Ovary (tissue), 9 donors: ENCODE data around the gene NRGN. TPM values are rescaled to one million over a fixed set of nuclear protein-coding genes. Genes with fewer than 3 reads are reported as not detected.
A peak's percentile ranks its signal among the peaks of the same experiment; 100 is the strongest.

Experiments used
- DNase-seq, 5 donors: peaks; one replicate each; pipeline ENCODE4 v3.0.0-alpha.2; 2019 to 2020
- H3K27ac ChIP-seq, 2 donors: fragments of 200-600 bp; one replicate each; pipeline versions ENCODE4 v1.5.1 to v1.8.0; 2019 to 2022
- H3K27me3 ChIP-seq: fragments of 200-600 bp; one replicate; pipeline ENCODE4 v1.8.0; 2022
- H3K36me3 ChIP-seq: fragments of 200-600 bp; sonication (generic); one replicate; pipeline ENCODE4 v1.5.1; 2019
- H3K4me1 ChIP-seq: one replicate; pipeline ENCODE4 v1.8.1; 2013; ENCODE audit warnings: mild to moderate bottlenecking, moderate library complexity; ENCODE audit not compliant: insufficient read depth
- H3K4me3 ChIP-seq: fragments of 200-600 bp; sonication (generic); one replicate; pipeline ENCODE4 v1.5.1; 2017
- H3K9me3 ChIP-seq, 2 donors: fragments of 200-600 bp in 1 of 2; sonication (generic) in 1 of 2; one replicate each; pipeline versions ENCODE4 v1.5.1 to v1.8.1; 2013 to 2019; ENCODE audit warnings: mild to moderate bottlenecking in 1 of 2, moderate library complexity in 1 of 2
- EP300 ChIP-seq: sonication (generic); formaldehyde crosslinking; IDR thresholded peaks from one replicate; pipeline ENCODE4 v1.6.1; 2017; ENCODE audit warnings: antibody characterized with exemption
- POLR2A ChIP-seq: fragments of 450-650 bp; IDR thresholded peaks from one replicate; pipeline ENCODE4 v1.6.1; 2017; ENCODE audit warnings: antibody characterized with exemption, mild to moderate bottlenecking, moderate library complexity
- WGBS, 3 donors: extraction: QIAGEN DNeasy Blood & Tissue Kit in 1 of 3; methylation state at CpG; one replicate each; pipeline versions ENCODE4 v1.1.5 to v1.1.7; 2013 to 2017; 5-methylcytosine and 5-hydroxymethylcytosine counted together
- intact Hi-C, 4 donors: fragments of 100-400 bp; cut with DNase I; formaldehyde crosslinking; loops; one replicate each; pipeline versions ENCODE4 v1.11.0 to v1.15.1; 2022 to 2023
- polyA plus RNA-seq, 2 donors: library from polyadenylated mRNA; stranded (reverse); fragments of 200-250 nt in 1 of 2; fragments of 350-450 nt in 1 of 2; fragmentation: Illumina TruSeq in 1 of 2; extraction: RNeasy Lipid Tissue Mini Kit (QIAGEN cat#74804) in 1 of 2; gene quantifications; one replicate each; pipeline ENCODE4 v1.2.3, GENCODE V29; 2013 to 2014
- total RNA-seq, 7 donors: library from RNA; depleted of rRNA in 2 of 7; stranded (reverse); fragments of >200 nt in 2 of 7; fragmentation: NEBNext Ultra II Directional in 3 of 7; extraction: Animal tissue kit (Norgen Biotek cat#: 25700) in 3 of 7; gene quantifications; one replicate each; pipeline versions ENCODE4 v1.1.0 to v1.2.4, GENCODE V29; 2016 to 2023
- TF ChIP-seq, protein P1 (sequence below), 3 donors: fragments of 450-650 bp in 2 of 3; fragments of 200-600 bp in 1 of 3; IDR thresholded peaks; one replicate each; pipeline versions ENCODE4 v1.5.1 to v1.8.0; 2016 to 2022; ENCODE audit warnings: antibody characterized with exemption in 3 of 3, mild to moderate bottlenecking in 1 of 3
- donor health status: DM: no; HTN: no; CAD: no; lungs with moderate emphysema.
- donor health status: DM: no; HTN: no; CAD: no.
- donor health status: Bipolar disorder and iron deficiency.
- donor health status: DM: yes; HTN: yes; CAD: no.
- donor health status: DM: no; HTN: no; CAD: no.
- donor health status: DM: yes; HTN: yes; CAD: no.

Gene NRGN
- total and polyA plus RNA-seq, 9 donors = 1.1 to 7.0 (median 4.2) TPM; not detected in 1

DNA sequence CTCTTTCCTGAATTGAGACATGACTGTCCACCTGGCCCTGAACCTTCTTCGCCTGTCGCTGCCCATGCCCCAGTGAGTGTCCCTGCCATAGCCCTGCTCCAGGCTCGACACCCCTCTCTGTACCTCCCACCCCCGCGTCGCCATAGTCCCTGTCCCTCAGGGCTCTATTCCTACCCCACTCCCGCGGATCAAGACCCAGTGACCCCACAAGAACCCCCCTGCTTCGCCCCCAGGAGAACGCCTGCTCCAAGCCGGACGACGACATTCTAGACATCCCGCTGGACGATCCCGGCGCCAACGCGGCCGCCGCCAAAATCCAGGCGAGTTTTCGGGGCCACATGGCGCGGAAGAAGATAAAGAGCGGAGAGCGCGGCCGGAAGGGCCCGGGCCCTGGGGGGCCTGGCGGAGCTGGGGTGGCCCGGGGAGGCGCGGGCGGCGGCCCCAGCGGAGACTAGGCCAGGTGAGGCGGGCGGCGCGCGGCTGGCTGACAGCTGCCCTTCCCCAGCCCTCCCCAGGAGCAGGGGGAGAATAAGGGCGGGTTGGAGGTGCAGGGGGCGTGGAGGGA lies 5.6 kb downstream of the NRGN start:
- no peak for DNase-seq
- Histone ChIP-seq H3K4me1 (peaks cover 2% of the 10 kb centered on the region), H3K27me3 (no peaks in the 10 kb centered on the region), H3K27ac (no peak overlapping the region), H3K9me3 (no peaks in the 10 kb centered on the region), H3K36me3 (no peaks in the 10 kb centered on the region), H3K4me3 (no peak overlapping the region)
- no peak for TF ChIP-seq EP300
- TF ChIP-seq, protein P1, sequence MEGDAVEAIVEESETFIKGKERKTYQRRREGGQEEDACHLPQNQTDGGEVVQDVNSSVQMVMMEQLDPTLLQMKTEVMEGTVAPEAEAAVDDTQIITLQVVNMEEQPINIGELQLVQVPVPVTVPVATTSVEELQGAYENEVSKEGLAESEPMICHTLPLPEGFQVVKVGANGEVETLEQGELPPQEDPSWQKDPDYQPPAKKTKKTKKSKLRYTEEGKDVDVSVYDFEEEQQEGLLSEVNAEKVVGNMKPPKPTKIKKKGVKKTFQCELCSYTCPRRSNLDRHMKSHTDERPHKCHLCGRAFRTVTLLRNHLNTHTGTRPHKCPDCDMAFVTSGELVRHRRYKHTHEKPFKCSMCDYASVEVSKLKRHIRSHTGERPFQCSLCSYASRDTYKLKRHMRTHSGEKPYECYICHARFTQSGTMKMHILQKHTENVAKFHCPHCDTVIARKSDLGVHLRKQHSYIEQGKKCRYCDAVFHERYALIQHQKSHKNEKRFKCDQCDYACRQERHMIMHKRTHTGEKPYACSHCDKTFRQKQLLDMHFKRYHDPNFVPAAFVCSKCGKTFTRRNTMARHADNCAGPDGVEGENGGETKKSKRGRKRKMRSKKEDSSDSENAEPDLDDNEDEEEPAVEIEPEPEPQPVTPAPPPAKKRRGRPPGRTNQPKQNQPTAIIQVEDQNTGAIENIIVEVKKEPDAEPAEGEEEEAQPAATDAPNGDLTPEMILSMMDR (IDR thresholded peaks at IDR 0.05) = no peak
- no peak for TF ChIP-seq POLR2A
- intact Hi-C loops = no loop called here
- WGBS, 3 donors = 17 to 29% (median 25%) methylated on average over 31 to 44 of the region's 44 CpGs

DNA sequence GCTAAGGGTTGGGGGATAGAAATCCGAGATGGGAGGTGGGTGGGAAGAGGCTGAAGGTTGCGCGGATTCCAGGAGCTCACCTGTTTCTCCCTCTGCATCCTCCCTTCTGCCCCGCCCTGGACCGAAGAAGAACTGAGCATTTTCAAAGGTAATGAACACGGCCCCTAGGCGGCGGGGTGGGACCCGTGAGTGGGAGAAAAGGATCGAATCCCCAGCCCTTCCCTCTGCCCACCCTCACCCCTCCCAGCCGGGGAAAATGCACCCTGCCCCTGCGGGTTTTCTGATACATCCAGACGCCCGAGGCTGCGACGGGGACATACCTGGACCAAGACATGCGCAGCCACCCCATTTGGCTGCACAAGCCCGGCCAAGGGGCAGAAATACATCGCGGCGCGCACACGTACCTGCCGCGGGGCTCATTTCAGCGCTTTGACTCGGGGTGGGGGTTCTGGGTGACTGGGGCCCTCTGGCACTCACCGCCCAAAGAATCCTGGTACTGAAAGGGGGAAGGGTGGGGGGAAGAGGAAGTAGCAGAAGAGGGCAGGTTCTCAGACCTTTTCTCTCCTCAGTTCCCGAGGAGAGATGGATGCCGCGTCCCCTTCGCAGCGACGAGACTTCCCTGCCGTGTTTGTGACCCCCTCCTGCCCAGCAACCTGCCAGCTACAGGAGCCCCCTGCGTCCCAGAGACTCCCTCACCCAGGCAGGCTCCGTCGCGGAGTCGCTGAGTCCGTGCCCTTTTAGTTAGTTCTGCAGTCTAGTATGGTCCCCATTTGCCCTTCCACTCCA lies 6.3 kb downstream of the NRGN start:
- TF ChIP-seq EP300 (no peak), POLR2A (no peak)
- TF ChIP-seq, protein P1 (IDR thresholded peaks at IDR 0.05) = no peak
- H3K27me3 ChIP-seq = no peaks in the 10 kb centered on the region
- no peak overlapping the region for H3K27ac ChIP-seq
- no peaks in the 10 kb centered on the region for H3K4me1 ChIP-seq
- H3K4me3 ChIP-seq = peak overlapping the region; percentile 28
- intact Hi-C loops = no loop called here
- H3K36me3 ChIP-seq = no peaks in the 10 kb centered on the region
- no peaks in the 10 kb centered on the region for H3K9me3 ChIP-seq
- WGBS, 3 donors = 10 to 14% (median 11%) methylated on average over 41 of the region's 41 CpGs
- DNase-seq = no peak

DNA sequence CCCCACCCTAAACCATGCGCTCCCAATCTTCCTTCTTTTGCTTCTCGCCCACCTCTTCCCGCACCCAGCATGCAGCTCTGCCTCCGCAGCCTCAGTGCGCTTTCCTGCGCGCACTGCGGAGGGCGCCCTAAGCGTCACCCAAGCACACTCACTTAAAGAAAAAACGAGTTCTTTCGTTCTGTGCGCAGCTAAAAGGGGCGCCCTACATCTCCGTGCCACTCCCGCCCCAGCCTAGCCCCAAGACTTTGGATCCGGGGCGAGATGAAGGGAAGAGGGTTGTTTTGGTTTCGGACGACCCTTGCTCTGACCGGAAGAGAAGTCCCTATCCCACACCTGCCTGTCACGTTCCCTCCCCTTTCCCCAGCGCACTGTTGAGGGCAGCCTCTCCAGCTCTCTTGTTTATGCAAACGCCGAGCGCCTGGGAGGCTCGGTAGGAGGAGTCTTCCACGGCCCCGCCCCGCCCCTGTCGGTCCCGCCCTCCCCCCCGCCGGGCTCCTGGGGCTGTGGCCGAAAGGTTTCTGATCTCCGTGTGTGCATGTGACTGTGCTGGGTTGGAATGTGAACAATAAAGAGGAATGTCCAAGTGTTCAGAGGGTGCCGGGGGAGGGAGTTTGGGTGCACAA lies 7.0 kb downstream of the NRGN start:
- Histone ChIP-seq H3K27me3 (no peaks in the 10 kb centered on the region), H3K36me3 (no peaks in the 10 kb centered on the region), H3K27ac (no peak overlapping the region), H3K4me1 (peaks cover under 1% of the 10 kb centered on the region), H3K9me3 (no peaks in the 10 kb centered on the region), H3K4me3 (peak overlapping the region; percentile 28)
- DNase-seq = peak in 2 of 5 donors; percentile 50 to 59
- WGBS, 3 donors = 3 to 15% (median 6%) methylated on average over 37 of the region's 37 CpGs
- TF ChIP-seq POLR2A (no peak), EP300 (no peak)
- TF ChIP-seq, protein P1 (IDR thresholded peaks at IDR 0.05) = peak in 1 of 3 donors; percentile 20
- intact Hi-C loops = no loop called here

DNA sequence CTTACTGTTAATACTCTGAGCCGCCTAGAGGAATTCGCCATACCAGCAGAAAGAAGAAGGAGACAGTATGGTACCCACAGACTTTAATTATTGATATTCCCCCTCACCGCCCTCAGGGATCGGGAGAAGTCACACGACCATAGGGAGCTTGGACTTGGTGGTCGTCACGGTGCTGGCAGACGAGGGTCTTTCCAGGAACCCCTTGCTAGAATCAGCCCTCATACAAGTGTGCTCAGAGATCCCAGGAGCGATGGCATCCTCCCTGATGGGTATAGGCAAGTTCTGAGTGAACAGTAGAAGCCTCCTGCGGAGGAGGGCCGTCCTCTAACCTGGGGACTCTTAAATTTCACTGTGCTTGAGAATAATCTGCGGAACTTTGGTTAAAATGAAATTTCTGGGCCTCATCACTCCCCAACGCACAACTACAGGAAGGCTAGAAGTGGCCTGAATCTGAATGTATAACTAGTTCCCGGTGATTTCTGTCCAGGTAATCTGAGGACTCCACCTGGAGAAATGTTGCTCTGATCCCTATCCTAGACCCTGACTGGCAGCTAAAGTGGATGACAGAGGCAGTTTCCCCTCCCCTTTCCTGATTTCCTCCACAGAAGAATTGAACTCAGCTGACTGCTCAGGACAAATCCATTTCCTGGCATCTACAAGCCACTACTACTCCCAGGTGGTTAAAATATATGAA lies 7.8 kb downstream of the NRGN start:
- H3K4me1 ChIP-seq = peaks cover 4% of the 10 kb centered on the region
- no peaks in the 10 kb centered on the region for H3K27me3 ChIP-seq
- DNase-seq = no peak
- H3K9me3 ChIP-seq = no peaks in the 10 kb centered on the region
- 45 to 51% (median 49%) methylated on average over 14 of the region's 14 CpGs for WGBS, 3 donors
- no peaks in the 10 kb centered on the region for H3K36me3 ChIP-seq
- intact Hi-C loops = no loop called here
- no peak overlapping the region for H3K4me3 ChIP-seq
- H3K27ac ChIP-seq = no peak overlapping the region
- TF ChIP-seq POLR2A (no peak), EP300 (no peak)
- TF ChIP-seq, protein P1 (IDR thresholded peaks at IDR 0.05) = no peak
